NCI-H2227 treated with DMSO at 0.1 percent for 48 hours (cell line): ENCODE data around the gene AP4M1.

Experiments
- DNase-seq: peaks from one replicate; lab custom pipeline; 2025; lab: John Stamatoyannopoulos, UW

Gene AP4M1

DNA sequence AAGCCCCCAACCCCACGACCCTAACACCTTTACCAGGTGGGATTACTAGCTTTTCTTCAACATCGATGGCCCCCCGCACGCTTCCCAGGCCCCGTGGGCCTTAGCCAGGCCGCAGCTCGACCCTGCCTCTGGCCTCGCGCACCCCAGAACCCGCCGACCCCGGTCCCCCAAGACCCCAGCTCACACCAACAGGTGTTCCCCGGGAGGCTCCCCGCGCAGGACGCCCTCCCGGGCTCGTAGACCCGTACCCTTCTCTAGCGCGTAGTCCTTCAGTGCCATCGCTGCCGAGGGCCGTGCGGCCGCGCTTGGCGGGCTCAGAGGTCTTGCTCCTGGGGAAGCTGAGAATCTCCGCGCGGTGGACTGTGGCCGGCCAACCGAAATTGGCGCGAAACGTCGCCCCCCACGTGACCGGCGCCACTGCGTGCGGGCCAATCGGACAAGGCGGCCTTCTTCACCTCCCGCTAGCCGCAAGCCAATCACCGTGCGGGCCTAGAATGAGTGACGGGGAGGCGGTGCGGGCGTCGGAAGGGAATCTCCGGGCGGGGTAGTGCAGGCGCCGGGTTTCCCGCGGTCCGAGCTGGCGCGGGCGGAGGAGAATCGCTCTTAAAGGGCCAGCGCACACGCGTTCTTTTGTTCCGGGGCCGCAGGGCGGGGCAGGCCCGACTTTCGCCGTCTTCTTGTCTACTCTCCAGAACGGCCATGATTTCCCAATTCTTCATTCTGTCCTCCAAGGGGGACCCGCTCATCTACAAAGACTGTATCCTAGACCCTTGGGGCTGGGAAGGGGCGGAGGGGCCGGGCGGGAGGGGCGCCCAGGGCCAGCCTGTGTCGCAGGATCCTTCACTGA lies at the start of gene AP4M1, which contains the start of gene MCM7:
AP4M1 (plus strand) TSS at position 628 of the 847 bp plus-strand sequence; CDS start at position 700, 72 bp downstream.
MCM7 (minus strand) TSS at position 382 of the 847 bp plus-strand sequence; CDS start at position 279, 103 bp downstream.
- peak; percentile 99 for DNase-seq

DNA sequence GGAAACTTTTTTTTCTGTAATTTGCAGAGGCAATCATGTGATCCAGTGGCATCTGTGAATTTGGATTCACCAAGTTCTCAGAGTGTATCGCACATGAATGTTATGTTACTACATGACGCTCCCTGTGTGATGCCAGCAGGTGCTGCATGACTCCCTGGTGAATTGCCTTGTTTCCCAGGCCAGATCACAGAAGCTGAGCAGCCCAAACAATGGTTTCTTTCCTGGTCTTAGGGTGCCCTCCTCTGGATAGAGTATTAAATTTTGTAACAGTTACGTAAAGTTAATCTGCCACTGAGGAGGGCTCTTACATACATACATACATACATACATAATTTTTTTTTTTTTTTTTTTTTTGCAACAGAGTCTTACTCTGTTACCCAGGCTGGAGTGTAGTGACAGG lies 48.2 kb upstream of the AP4M1 start:
- DNase-seq: peak; percentile 82

- no peak for DNase-seq
Observed at GRCh38 chr7:100057006-100057405, 44.4 kb upstream of the AP4M1 start.

DNA sequence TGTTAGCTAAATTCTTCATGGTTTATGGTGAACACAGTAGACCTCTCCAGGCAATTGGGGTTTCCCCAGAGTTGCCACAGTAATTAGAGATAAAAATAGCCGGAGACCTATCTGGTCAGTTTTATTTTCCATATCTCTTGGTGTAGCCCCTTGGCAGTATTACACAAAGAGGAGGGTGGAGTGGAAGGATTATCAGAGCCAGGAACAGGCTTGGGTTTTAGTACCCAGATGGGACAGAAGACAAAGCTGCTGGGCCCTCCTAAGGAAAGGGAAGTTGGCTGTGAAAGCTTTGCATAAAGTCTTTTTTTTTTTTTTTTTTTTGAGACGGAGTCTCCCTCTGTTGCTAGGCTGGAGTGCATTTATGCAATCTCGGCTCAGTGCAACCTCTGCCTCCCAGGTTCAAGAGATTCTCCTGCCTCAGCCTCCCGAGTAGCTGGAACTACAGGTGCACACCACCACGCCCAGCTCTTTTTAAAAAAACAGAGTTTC lies 42.1 kb upstream of the AP4M1 start:
- DNase-seq: no peak

DNA sequence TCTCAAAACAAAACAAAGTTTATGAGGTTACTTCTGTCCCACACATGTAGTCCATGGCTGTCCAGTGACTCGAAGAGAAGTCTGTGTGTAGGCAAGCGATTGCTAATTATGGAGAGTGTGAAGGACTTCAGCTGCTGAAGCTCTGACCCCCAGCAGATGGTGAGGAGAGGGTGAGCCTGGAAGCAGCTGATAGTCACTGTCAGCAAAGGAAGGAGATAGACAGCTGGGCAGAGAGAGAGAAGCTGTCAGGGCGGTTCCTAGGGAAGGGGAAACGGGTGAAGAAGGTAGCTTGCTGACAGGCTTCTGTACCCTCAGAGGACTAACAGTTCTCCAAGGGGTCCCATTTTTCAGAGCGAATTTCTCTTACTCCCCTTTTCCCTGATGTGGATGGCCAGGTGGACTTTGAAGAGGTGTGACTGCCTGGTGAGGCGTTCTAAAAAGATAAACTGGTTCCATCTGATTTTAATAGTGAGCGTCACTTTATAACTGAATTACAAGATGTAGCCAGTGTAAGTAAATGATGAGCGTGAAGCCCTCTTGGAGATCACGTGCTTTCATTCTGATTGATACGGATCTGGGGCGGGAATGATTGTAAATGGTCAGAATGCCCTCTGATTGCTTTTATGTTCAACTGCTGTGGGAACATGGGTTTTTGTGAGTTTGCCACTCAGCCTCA lies 39.8 kb upstream of the AP4M1 start:
- no peak for DNase-seq

- DNase-seq: no peak
Observed at GRCh38 chr7:100063376-100063775, 38.1 kb upstream of the AP4M1 start.

DNA sequence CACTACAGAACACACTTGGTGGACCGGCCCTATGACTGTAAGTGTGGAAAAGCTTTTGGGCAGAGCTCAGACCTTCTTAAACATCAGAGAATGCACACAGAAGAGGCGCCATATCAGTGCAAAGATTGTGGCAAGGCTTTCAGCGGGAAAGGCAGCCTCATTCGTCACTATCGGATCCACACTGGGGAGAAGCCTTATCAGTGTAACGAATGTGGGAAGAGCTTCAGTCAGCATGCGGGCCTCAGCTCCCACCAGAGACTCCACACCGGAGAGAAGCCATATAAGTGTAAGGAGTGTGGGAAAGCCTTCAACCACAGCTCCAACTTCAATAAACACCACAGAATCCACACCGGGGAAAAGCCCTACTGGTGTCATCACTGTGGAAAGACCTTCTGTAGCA lies 37.3 kb upstream of the AP4M1 start:
- no peak for DNase-seq

- DNase-seq: no peak
Observed at GRCh38 chr7:100065452-100066186, 35.8 kb upstream of the AP4M1 start.

DNA sequence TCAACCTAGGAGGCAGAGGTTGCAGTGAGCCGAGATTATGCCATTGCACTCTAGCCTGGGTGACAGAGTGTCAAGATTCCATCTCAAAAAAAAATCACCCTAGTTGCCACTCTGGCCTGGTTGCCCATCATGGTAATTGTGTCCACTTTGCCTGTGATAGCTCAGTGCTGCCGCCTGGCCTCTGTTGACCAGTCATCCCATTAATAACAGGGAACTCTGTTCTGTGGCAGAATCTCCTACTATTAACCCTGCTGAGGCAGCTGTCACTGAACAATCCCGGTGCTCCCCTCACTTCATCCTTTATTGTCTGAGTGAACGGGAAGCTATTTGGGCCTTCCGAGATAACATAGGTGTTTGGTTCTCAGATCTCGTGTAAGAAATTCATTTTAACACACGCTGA lies 34.5 kb upstream of the AP4M1 start:
- DNase-seq: no peak

- DNase-seq: no peak
Observed at GRCh38 chr7:100069991-100070390, 31.5 kb upstream of the AP4M1 start.

GRCh38 chr7:100071018-100071723 lies 30.3 kb upstream of the AP4M1 start:
- no peak for DNase-seq

DNA sequence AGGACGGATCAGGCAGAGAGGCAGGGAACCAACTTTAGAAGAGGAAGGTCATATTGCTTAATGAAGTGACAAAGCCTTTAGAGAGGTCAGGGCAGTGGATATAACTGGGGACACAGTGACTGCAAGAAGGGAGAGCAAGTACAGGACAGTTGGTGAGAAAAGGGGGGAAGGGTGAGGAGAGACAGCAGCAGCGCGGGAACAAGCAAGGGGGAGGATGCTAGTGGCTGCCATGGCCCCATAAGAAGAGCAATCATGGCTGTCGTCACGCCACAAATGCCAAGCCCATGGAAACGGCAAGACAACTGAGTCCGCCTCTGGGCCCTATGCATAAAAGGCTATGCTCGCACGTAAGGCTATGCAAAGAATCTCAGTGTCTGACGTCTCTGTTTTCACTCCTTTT lies 29.0 kb upstream of the AP4M1 start:
- DNase-seq: no peak

DNA sequence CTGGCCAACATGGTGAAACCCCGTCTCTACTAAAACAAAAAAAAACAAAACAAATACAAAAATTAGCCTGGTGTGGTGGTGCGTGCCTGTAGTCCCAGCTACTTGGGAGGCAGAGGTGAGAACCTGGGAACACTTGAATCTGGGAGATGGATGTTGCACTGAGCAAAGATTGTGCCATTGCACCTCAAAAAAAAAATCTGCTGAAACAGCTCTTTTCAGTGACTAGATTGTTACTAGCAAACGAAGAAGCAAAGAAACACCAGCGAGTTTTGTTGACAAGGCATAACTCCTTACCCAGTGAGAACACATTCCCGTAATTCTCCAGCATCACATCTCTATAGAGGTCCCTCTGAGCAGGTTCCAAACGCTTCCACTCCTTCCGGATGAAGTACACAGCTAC lies 26.6 kb upstream of the AP4M1 start:
- no peak for DNase-seq

GRCh38 chr7:100075418-100075817 lies 26.0 kb upstream of the AP4M1 start:
- DNase-seq: no peak

- DNase-seq: no peak
Observed at GRCh38 chr7:100077205-100077604, 24.2 kb upstream of the AP4M1 start.

GRCh38 chr7:100079024-100079560 lies 22.4 kb upstream of the AP4M1 start:
- no peak for DNase-seq

DNA sequence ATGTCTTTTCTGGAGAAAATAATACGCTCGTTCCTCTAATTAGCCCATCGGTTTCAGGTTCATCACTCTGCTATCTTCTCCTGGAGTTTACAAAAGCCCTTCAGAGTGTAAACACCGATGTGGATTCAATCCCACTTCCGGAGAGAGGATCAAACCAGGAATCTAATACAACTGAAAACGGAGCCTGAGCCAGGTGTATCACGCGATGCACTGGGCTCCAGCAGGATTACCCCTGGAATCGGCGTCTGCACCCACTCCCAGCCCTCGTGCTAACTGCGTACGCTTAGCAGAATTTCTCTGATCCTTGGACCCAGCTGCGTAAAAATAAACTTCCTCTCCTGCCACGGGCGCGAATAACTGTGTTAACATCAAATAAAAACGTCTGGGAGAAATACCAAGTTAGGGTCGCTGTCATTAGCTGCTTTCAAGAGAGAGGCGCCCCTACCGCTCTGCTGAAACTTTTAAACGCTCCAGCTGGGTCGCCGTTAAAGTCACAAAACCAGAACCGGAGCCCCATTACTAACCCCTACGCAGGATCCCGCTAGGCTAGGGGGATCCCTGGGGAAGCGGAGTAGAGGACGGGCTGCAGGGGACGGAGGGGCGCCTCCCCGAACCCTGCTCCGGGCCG lies 20.4 kb upstream of the AP4M1 start:
- no peak for DNase-seq

DNA sequence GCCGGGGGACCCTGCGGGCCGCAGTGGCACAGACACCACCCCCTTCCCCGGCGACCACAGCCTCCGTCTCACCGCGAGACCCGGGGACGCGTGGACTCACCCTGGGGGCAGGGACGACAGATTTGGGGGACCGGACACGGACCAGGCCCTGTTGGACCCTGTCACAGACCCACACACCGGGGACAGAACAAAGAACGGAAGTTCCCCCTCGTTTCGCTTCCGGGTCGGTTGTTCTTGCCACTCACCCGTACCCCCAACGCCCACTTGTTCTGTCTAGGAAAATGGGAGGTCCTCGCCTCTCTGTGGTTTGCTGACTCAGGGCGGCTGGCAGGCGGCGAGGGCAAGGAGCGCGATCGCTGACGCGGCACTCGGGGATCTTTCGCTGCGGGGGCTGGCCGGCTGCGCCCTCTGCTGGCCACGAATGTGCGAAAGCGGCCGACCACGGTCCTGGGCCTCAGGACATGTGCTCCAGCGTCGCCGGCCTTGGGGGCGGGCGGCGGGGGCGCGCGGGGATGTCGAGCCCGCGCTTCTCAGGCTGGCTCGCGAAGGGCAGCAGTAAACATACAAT lies 19.8 kb upstream of the AP4M1 start, which contains the start of gene ZNF3:
ZNF3 (minus strand) TSS at position 189 of the 568 bp plus-strand sequence. CDS start 4,366 bp downstream, outside the sequence.
- peak; percentile 98 for DNase-seq

DNA sequence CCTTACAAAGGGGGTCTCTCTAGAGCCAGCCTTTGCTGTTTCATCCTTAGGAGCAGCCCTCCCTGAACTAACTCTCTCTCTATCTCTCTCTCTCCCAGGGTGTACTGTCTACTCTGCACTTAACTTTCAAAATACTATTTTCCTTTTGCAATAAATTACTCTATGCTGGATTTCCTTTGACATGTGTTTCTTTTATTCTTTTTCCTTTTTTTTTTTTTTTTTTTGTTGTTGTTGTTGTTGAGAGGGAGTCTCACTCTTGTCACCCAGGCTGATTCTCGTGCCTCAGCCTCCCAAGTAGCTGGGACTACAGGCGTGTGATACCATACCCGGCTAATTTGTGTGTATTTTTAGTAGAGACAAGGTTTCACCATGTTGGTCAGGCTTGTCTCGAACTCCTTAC lies 18.5 kb upstream of the AP4M1 start:
- DNase-seq: no peak

GRCh38 chr7:100085515-100085914 lies 15.9 kb upstream of the AP4M1 start:
- DNase-seq: no peak
